Measurements from ENCODE around the gene RIPPLY1.
"Not testable (repeated sequence)": the region's sequence is repeated elsewhere in the genome, so short reads cannot be mapped to it uniquely, and the experiment has no call there.

Gene RIPPLY1

GRCh38 chrX:106905064-106905708, 2.0 kb upstream of the RIPPLY1 start:
- DNase-seq = no peak

GRCh38 chrX:106903856-106904528, 851 bp upstream of the RIPPLY1 start:
- DNase-seq = no peak

GRCh38 chrX:106902684-106903083, 457 bp downstream of the RIPPLY1 start:
- DNase-seq = no peak

GRCh38 chrX:106901781-106902219, 1.3 kb downstream of the RIPPLY1 start:
- no peak for DNase-seq

GRCh38 chrX:106901341-106901740, 1.8 kb downstream of the RIPPLY1 start:
- no peak for DNase-seq

GRCh38 chrX:106899841-106900240, 3.3 kb downstream of the RIPPLY1 start:
- no peak for DNase-seq

GRCh38 chrX:106899276-106899675, 3.9 kb downstream of the RIPPLY1 start:
- DNase-seq = no peak

- DNase-seq = no peak
Measured at GRCh38 chrX:106898462-106898861, 4.7 kb downstream of the RIPPLY1 start.

GRCh38 chrX:106897259-106897658, 5.9 kb downstream of the RIPPLY1 start:
- no peak for DNase-seq

- no peak for DNase-seq
Measured at GRCh38 chrX:106894978-106895452, 8.1 kb downstream of the RIPPLY1 start.

- peak; percentile 17 for DNase-seq
Measured at GRCh38 chrX:106894392-106894909, 8.7 kb downstream of the RIPPLY1 start.

- no peak for DNase-seq
Measured at GRCh38 chrX:106891762-106892460, 11.2 kb downstream of the RIPPLY1 start.

- DNase-seq = no peak
Measured at GRCh38 chrX:106889468-106889867, 13.7 kb downstream of the RIPPLY1 start.

GRCh38 chrX:106875151-106875550, 28.0 kb downstream of the RIPPLY1 start:
- no peak for DNase-seq

GRCh38 chrX:106874075-106874474, 29.1 kb downstream of the RIPPLY1 start:
- no peak for DNase-seq

- DNase-seq = not testable (repeated sequence)
Measured at GRCh38 chrX:106872796-106873195, 30.3 kb downstream of the RIPPLY1 start.

GRCh38 chrX:106863697-106864096, 39.4 kb downstream of the RIPPLY1 start:
- DNase-seq = no peak

- no peak for DNase-seq
Measured at GRCh38 chrX:106862972-106863688, 40.0 kb downstream of the RIPPLY1 start.
